Smooth muscle cell (in vitro differentiated cells): Measurements from ENCODE around the gene THRB. TPM values are rescaled to one million over a fixed set of nuclear protein-coding genes. Genes with fewer than 3 reads are reported as not detected.

ENCODE experiments used
- DNase-seq: peaks from one replicate; lab custom pipeline; 2025; ENCODE audit not compliant: unreplicated experiment; lab: John Stamatoyannopoulos, UW
- H2AFZ ChIP-seq: fragments of 200-600 bp; sonication (generic); 2 replicates; pipeline ENCODE4 v1.6.0; 2016; ENCODE audit warnings: antibody characterized with exemption, low read depth, mild to moderate bottlenecking
- H3F3A ChIP-seq: fragments of 200-600 bp; sonication (generic); 2 replicates; pipeline ENCODE4 v1.6.0; 2017; ENCODE audit warnings: antibody characterized with exemption, low read depth
- H3K27ac ChIP-seq: fragments of 200-600 bp; sonication (generic); 2 replicates; pipeline ENCODE4 v1.5.1; 2016; ENCODE audit warnings: low read depth, mild to moderate bottlenecking
- H3K27me3 ChIP-seq: fragments of 200-600 bp; sonication (generic); 2 replicates; pipeline ENCODE4 v1.6.1; 2016; ENCODE audit warnings: low read depth, mild to moderate bottlenecking
- H3K36me3 ChIP-seq: fragments of 200-600 bp; sonication (generic); 2 replicates; pipeline ENCODE4 v1.5.1; 2016; ENCODE audit warnings: low read depth
- H3K4me1 ChIP-seq: fragments of 200-600 bp; sonication (generic); 2 replicates; pipeline ENCODE4 v1.5.1; 2016; ENCODE audit warnings: low read depth
- H3K4me2 ChIP-seq: fragments of 200-600 bp; sonication (generic); 2 replicates; pipeline ENCODE4 v1.6.0; 2016; ENCODE audit warnings: mild to moderate bottlenecking
- H3K4me3 ChIP-seq: fragments of 200-600 bp; sonication (generic); 2 replicates; pipeline ENCODE4 v1.5.1; 2016; ENCODE audit warnings: mild to moderate bottlenecking
- H3K79me2 ChIP-seq: fragments of 200-600 bp; sonication (generic); 2 replicates; pipeline ENCODE4 v1.6.0; 2016; ENCODE audit warnings: low read depth, mild to moderate bottlenecking
- H3K9ac ChIP-seq: fragments of 200-600 bp; sonication (generic); 2 replicates; pipeline ENCODE4 v1.6.0; 2016; ENCODE audit warnings: low read depth
- H3K9me3 ChIP-seq: fragments of 200-600 bp; sonication (generic); replicated peaks from 2 replicates; pipeline ENCODE4 v1.5.1; 2016; ENCODE audit warnings: low read depth
- H4K20me1 ChIP-seq: fragments of 200-600 bp; sonication (generic); 2 replicates; pipeline ENCODE4 v1.6.0; 2016; ENCODE audit warnings: low read depth
- CTCF ChIP-seq: fragments of 200-600 bp; sonication (generic); IDR thresholded peaks from 2 replicates; pipeline ENCODE4 v1.5.1; 2017; ENCODE audit warnings: borderline replicate concordance, mild to moderate bottlenecking, antibody characterized with exemption; ENCODE audit not compliant: insufficient read depth, poor library complexity, severe bottlenecking
- WGBS: methylation state at CpG from one replicate; pipeline ENCODE4 v1.1.7; 2016; ENCODE audit warnings: low lambda C conversion rate; 5-methylcytosine and 5-hydroxymethylcytosine counted together
- polyA plus RNA-seq: library from polyadenylated mRNA; unstranded; fragments of >200 nt; fragmentation: Nextera tagmentation; extraction: Ambion mirVana; gene quantifications from 2 replicates; pipeline ENCODE4 v1.2.1, GENCODE V29; 2016
- total RNA-seq: library from RNA; depleted of rRNA; stranded (reverse); fragments of >200 nt; gene quantifications from 2 replicates; pipeline ENCODE4 v1.2.3, GENCODE V29; 2014

Gene THRB
- total and polyA plus RNA-seq, 2 experiments from 2014 or later, result 5.6 to 43.8 TPM

- DNase-seq, result no peak
- Histone ChIP-seq H3K9me3 (no peaks in the 10 kb centered on the region), H4K20me1 (no peaks in the 10 kb centered on the region), H3K79me2 (no peaks in the 10 kb centered on the region), H3K36me3 (no peaks in the 10 kb centered on the region), H3K9ac (no peak overlapping the region), H3K27ac (no peak overlapping the region), H3F3A (no peaks in the 10 kb centered on the region), H3K4me1 (no peaks in the 10 kb centered on the region), H3K27me3 (no peaks in the 10 kb centered on the region), H3K4me2 (no peak overlapping the region), H2AFZ (no peak overlapping the region), H3K4me3 (no peak overlapping the region)
- TF ChIP-seq CTCF, result no peak
Observed at GRCh38 chr3:24315971-24316370, 178.7 kb downstream of the THRB start.

GRCh38 chr3:24315356-24315755 is 179.3 kb downstream of the THRB start:
- 86% methylated on average over 7 of the region's 7 CpGs for WGBS
- Histone ChIP-seq H3K4me2 (no peak overlapping the region), H3K36me3 (no peaks in the 10 kb centered on the region), H3F3A (no peaks in the 10 kb centered on the region), H2AFZ (no peak overlapping the region), H3K9me3 (no peaks in the 10 kb centered on the region), H3K4me3 (no peak overlapping the region), H3K27ac (no peak overlapping the region), H3K79me2 (no peaks in the 10 kb centered on the region), H3K27me3 (no peaks in the 10 kb centered on the region), H3K9ac (no peak overlapping the region), H3K4me1 (no peaks in the 10 kb centered on the region), H4K20me1 (no peaks in the 10 kb centered on the region)
- no peak for TF ChIP-seq CTCF
- DNase-seq, result no peak

- H3K4me1 ChIP-seq, result no peaks in the 10 kb centered on the region
- 88% methylated on average over 2 of the region's 2 CpGs for WGBS
Observed at GRCh38 chr3:24311881-24312280, 182.8 kb downstream of the THRB start.

More at GRCh38 chr3:24311881-24312280, 182.8 kb downstream of the THRB start:
- H3K4me2 ChIP-seq, result no peak overlapping the region
- no peaks in the 10 kb centered on the region for H3K79me2 ChIP-seq
- no peak overlapping the region for H2AFZ ChIP-seq
- H3K9me3 ChIP-seq, result no peaks in the 10 kb centered on the region
- H3K27ac ChIP-seq, result no peak overlapping the region
- H4K20me1 ChIP-seq, result no peaks in the 10 kb centered on the region
- no peaks in the 10 kb centered on the region for H3K36me3 ChIP-seq
- DNase-seq, result no peak
- no peaks in the 10 kb centered on the region for H3F3A ChIP-seq
- H3K9ac ChIP-seq, result no peak overlapping the region
- no peaks in the 10 kb centered on the region for H3K27me3 ChIP-seq
- no peak overlapping the region for H3K4me3 ChIP-seq
- TF ChIP-seq CTCF, result no peak
